ENCODE results near the gene PHAF1.
A peak's percentile ranks its signal among the peaks of the same experiment; 100 is the strongest.

The PHAF1 gene

DNA sequence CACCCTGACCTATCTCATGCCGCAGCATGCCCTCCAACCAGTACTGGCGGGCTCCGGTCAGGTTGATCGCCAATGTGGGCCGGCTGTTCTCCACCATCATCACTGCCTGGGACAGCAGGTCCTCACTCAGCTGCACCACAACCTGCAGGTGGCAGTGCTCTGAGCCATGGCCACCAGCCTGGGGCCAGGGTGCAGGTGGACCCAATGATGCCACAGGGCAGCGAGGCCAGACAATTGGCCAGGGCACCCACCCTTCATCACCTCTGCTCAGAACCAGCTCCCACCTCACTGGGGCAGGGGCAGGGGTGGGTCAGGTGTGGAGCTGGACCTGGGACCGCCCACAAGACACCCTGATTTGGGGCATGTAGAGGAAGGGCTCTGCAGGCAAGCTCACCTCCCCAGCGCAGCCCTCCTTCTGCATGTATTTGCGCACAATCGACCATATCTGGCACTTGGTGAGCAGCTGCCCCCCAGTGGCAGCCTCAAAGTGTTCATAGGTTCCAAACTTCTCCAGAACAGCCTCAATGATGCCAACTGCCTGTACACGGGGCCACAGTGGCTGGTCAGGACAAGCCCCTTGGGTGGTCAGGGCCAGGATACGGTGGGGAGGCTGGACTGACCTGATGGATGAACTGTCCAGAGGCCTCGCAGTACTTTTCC, 69.8 kb downstream of the PHAF1 start:
- DNase-seq (ENCODE audit: low read depth, low spot score), result no peak

GRCh38 chr16:67180166-67180565, 70.4 kb downstream of the PHAF1 start:
- DNase-seq (ENCODE audit: low read depth, low spot score), result no peak

DNA sequence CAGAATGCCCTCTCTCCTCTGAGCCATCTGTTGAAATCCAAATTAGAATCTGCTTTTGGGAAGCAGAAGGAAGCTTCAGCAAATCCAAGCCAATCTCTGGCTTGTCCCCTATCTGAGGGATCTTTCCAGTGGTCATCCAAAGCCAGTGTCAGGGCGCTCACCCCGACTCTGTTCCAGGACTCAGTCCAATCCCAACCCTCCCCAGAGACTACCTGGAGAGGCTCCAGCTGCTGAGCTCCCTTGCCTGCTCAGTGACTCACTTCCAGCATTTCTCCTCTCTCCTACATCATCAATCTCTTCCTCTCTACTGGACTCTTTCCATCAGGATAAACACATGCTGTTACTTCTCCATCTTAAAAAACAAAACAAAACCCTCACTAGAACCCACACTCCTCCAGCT, 71.6 kb downstream of the PHAF1 start:
- DNase-seq (ENCODE audit: low read depth, low spot score), result peak; percentile 28

DNA sequence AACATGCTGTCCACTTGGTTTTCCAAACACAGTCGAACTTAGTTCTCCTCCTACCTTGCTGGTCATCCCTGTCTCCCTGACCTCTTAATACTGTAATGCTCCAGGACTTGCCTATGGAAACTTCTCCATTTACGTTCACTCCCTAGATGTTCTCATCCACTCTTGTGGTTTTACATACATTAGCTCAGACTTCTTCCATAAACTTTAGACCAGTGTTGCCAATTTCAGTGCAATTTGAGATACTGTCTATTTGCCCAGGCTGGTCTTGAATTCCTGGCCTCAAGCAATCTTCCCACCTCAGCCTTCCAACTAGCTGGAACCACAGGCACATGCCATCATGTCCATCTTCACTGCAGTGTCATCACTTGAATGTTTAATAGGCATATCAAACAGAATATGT, 72.5 kb downstream of the PHAF1 start:
- no peak for DNase-seq (ENCODE audit: low read depth, low spot score)

DNA sequence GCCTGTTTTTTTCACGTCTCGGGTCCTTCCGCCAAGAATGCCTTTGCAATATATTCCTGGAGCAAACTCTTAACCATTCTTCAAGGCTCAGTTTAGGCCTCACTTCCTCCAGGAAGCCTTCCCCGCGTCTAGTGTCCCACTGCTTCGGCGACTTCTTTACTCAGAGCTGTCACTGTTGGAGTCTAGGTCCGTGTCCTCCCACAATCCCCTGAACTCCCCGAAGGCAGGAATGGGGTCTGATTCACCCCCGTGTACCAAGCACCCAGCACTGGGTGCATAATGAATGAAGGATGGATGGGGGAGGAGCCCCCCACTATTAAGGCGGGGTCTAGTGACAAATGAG, 73.5 kb downstream of the PHAF1 start:
- DNase-seq (ENCODE audit: low read depth, low spot score), result no peak

DNA sequence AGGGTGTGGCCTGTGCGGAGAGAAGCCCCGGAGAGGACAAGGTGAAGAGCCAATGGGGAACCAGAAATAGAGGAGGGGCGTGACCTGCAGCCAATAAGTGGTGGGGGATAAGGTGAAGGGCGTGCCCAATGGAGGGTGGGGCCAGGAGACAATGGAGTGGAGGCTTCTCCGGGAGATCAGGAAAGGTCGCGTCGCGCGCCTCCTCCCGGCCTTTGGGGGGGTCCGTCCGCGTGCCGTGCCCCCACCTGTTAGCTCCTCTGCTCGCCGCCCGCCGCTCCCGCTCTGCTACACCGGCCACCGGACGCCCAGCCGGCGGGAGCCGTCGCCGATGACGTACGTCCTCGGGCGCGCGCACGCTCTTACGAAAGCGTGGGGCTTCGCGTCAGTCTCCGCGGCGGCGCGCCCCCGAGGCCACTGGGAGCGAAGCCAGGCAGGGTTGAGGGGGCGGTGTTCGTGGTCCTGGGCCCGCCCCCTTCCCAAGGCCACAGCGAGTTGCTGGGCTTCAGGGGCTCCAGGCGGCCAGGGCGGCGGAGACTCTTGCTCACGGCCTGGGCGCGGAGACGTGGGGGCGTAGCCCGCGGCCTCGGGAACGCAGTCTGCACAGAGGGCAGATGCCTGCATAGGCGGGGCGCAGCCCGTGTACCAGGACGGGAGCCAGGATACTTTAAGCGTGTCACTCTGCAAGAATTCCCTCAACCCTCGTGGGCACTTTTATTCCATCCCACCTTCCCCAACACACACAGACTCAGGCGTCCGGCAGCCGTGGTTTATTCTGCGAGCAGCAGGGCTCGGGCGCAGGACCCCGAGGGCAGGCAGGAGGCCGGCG, 74.1 kb downstream of the PHAF1 start, which contains the start of gene MATCAP1:
Gene MATCAP1, minus strand, starts transcription at position 337 of the 826 bp plus-strand sequence. CDS start 3,353 bp downstream, outside the sequence.
- DNase-seq (ENCODE audit: low read depth, low spot score), result peak; percentile 91

- DNase-seq (ENCODE audit: low read depth, low spot score), result no peak
Measured at GRCh38 chr16:67184453-67184994, 74.8 kb downstream of the PHAF1 start.

DNA sequence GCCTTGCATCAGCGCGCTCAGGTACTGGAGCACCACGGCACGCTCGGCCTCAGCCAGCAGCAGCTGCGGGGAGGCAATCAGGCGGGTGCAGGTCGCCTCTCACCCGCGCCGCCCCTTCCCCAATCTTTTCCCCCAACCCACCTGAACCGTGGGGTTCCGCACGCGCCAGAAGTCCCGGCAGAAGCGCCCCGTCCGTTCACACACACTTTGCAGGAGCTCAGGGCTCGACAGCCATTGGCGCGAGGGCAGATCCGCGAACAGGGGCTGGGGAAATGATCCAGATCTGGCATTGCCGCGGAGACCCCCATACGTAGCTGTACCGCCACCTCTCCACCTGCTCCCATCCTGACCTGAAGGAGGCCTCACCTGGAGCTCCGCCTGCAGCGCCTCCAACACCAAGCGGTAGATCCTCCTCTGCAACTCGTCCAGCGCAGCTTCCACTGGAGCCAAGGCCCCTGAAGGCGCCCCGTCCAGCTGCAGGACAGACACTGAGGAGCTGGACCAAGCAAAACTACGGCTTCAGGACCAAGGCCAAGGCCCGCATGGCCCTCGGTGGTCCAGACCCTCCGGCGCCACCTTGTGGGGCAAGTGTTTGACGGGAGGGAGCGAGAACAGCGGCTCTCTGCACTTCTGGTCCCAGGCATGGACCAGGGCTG, 75.4 kb downstream of the PHAF1 start:
- DNase-seq (ENCODE audit: low read depth, low spot score), result peak; percentile 78

- no peak for DNase-seq (ENCODE audit: low read depth, low spot score)
Measured at GRCh38 chr16:67185651-67186134, 76.0 kb downstream of the PHAF1 start.

GRCh38 chr16:67186550-67186950, 76.8 kb downstream of the PHAF1 start:
- no peak for DNase-seq (ENCODE audit: low read depth, low spot score)

DNA sequence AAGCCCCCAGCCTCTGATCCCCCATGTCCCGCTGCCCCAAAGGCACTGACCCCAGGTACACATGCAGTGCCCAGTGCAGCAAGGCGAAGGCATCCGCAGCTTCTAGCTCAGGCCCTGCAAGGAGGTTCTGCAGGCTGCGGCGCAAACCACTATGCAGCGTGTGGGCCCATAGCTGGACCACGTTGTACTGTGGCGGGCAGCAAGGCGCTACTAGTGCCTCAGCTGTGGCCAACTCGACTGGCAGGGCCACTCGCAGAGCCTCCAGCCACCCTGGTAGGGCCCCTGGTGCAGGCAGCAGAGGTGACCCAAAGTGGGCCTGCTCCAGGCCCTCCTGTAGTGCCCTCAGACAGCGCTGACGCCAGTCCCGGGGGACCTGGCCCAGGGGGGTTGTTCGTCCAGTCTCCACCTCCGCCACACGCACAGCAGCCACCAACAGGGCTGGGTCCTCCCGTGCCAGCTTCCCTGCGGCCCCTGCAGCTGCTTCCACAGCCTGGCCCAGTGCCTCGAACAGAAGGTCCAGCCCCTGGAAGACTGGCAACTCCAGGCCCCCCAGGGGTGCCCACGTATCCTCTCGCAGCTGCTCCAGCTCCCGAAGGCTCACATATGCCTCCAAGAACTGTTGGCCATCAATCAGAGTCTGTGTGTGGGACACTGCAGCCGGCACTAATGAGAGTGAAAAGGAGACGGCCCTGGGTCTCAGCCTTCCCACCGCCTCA, 77.6 kb downstream of the PHAF1 start:
- no peak for DNase-seq (ENCODE audit: low read depth, low spot score)

GRCh38 chr16:67188323-67188722, 78.6 kb downstream of the PHAF1 start:
- no peak for DNase-seq (ENCODE audit: low read depth, low spot score)

DNA sequence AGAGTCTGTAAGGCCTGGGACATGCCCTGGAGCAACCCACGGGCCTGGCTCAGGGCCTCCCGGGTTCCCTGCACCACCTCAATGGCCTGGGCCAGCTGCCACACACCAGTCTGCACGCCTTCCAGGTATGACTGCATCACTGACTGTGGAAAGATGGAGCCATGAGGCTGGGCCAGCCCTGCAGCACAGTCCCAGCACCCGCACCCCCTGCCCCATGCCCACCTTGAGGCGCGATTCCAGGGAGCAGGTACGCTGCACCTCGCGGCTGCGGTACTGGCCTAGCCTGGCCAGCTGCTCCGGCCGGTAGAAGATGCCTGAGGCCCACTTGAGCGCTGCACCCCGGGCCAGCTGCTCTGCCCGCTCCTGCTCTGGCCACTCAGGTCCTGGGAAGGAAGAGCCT, 79.1 kb downstream of the PHAF1 start:
- DNase-seq (ENCODE audit: low read depth, low spot score), result no peak

DNA sequence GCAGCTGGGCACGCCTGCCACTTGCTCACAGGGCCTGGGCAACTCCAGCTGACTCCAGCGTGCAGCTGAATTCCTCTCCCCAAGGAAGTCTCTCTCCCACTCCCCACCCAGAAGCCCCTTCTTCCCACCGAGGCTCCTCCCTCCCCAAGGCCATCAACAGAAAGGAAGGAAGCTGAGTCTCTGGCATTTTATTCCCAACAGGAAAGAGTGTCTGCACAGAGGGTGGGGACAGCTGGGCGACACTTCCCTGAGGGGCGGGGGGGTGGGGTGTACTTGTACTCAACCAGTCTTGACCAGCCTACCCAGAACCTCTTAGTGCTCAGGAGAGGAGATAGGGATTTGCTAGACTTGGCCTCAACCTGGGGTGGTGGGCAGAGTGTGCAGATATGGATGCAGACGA, 80.3 kb downstream of the PHAF1 start, which contains the start of gene EXOC3L1:
Gene EXOC3L1, minus strand, starts transcription at position 96 of the 400 bp plus-strand sequence. CDS start 460 bp downstream, outside the sequence.
- no peak for DNase-seq (ENCODE audit: low read depth, low spot score)

DNA sequence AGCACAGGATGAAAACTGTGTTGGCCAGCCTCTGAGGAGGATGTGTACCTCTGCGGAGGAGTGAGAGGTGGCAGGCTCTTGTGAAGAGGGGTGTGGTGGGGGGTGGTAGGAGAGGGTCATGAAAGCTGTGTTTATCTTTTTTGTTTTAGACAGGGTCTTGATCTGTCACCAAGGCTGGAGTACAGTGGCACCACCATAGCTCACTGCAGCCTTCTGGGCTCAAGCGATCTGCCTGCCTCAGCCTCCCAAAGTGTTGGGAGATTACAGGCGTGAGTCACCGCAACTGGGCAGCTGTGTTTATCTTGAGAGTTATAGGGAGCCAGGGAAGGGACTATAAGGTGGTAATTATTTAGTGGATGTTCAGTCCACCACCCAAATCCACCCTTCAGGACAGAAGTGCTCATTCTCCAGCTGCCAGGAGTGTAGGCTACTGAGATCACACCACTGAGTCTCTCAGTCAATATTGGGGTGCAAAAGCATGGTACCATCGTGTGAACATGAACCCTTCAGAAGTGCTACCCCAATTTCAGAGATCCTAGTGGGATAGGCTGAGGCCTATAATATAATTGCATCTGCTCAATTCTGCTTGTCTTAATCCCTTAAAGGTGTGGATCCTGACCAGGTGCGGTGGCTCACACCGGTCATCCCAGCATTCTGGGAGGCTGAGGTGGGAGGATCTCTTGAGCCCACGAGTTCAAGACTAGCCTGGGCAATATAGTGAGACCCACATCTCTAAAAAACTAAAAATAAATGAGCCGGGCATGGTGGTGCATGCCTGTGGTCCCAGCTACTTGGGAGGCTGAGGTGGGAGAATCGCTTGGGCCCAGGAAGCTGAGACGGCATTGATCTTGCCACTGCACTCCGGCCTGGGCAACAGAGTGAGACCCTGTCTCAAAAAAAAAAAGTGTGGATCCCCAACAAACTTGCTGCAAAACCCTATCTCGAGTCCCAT, 81.0 kb downstream of the PHAF1 start:
- DNase-seq (ENCODE audit: low read depth, low spot score), result no peak

- DNase-seq (ENCODE audit: low read depth, low spot score), result no peak
Measured at GRCh38 chr16:67191411-67191994, 81.8 kb downstream of the PHAF1 start.

GRCh38 chr16:67191995-67192681, 82.4 kb downstream of the PHAF1 start, which contains the start of gene E2F4:
E2F4 (plus strand) TSS chr16:67192155; CDS start chr16:67192228, 73 bp downstream.
- peak; percentile 74 for DNase-seq (ENCODE audit: low read depth, low spot score)

- no peak for DNase-seq (ENCODE audit: low read depth, low spot score)
Measured at GRCh38 chr16:67192781-67193361, 83.1 kb downstream of the PHAF1 start.

DNA sequence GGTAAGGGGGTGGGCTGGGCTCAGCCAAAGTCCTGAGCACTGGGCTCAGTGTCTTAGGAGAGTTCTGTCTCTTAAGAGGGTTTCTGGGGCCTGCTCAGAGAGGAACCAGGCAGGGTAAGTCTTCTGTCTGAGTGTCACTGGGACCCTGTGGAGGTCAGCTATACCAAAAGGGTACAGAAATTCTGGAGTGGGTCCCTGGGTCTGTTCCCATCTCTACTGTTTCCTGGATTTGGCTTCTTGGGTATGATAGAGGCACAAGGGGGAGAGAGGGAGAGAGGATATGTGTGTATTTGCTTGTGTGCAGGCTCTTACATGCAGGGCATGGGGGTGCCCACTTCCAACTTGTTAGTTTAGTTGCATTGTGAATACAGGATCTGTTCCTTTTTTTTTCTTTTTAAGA, 83.8 kb downstream of the PHAF1 start:
- no peak for DNase-seq (ENCODE audit: low read depth, low spot score)
